ENCODE data around the gene CES2.

Gene CES2

GRCh38 chr16:66902648-66903543 is 32.4 kb upstream of the CES2 start:
- DNase-seq (ENCODE audit: low read depth): no peak

DNA sequence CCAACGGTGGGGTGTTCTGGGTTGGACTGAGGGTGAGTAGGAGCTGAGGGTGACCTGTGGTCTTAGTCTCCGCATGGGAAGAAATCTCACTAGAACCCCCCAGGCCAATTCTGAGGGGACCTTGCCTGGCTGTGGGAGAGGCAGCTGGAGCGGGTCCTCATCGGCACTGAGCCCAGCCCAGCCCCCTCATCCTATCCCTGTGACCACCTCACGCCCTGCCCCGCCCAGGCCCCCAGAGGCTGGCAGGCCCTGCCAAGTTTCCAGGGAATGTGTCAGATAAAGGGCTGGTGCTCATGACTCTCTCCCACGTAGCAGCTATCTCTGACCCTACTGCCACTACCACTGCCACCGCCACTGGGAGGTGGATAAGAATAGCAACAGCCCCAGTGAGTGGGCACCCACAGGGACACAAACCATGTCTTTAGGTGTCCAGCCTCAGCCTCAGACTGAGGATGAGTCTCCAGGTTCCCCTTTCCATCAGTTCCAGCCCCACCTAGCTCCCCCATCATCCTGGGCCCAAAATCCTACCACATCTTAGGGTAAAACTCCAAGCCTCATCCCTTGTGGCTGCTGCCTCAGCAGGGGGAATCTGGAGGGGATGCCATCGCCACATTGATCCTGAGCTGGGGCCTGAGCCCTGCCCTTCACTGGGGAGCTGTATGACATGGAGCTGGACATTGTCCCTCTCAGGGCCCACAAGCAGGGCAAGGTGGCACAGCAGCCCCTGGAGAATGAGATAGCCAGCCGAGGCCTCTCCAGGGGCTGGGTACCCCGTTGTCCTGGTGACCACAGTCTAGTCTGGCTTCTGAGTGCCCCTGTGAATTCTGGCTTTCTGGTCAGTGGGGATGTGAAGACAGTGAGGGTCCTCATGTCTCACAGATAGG is 31.5 kb upstream of the CES2 start:
- no peak for DNase-seq (ENCODE audit: low read depth)

DNA sequence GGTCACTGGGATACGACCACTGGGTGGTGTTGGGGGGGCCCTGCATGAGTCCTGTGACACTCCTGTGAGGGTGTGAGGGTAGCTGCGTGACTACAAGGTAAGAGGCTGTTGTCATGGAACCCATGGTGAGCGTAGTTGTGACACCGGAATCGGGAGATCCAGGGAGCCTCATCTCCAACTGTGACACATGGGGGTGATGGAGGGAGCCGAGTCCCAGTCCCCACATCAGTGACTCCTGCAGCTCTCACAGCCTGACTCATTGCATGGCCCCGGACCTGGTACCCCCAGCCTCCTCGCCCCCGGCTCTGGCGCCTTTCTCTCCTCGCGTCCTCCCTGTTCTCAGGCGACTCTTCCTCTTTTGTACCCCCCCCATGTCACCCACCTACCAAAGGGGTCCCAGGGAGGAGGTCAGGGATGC is 30.9 kb upstream of the CES2 start:
- no peak for DNase-seq (ENCODE audit: low read depth)

- DNase-seq (ENCODE audit: low read depth): peak; percentile 62
These were observed 30.3 kb upstream of the CES2 start for GRCh38 chr16:66904846-66905632.

GRCh38 chr16:66905633-66906539 is 29.4 kb upstream of the CES2 start:
- DNase-seq (ENCODE audit: low read depth): peak; percentile 43

DNA sequence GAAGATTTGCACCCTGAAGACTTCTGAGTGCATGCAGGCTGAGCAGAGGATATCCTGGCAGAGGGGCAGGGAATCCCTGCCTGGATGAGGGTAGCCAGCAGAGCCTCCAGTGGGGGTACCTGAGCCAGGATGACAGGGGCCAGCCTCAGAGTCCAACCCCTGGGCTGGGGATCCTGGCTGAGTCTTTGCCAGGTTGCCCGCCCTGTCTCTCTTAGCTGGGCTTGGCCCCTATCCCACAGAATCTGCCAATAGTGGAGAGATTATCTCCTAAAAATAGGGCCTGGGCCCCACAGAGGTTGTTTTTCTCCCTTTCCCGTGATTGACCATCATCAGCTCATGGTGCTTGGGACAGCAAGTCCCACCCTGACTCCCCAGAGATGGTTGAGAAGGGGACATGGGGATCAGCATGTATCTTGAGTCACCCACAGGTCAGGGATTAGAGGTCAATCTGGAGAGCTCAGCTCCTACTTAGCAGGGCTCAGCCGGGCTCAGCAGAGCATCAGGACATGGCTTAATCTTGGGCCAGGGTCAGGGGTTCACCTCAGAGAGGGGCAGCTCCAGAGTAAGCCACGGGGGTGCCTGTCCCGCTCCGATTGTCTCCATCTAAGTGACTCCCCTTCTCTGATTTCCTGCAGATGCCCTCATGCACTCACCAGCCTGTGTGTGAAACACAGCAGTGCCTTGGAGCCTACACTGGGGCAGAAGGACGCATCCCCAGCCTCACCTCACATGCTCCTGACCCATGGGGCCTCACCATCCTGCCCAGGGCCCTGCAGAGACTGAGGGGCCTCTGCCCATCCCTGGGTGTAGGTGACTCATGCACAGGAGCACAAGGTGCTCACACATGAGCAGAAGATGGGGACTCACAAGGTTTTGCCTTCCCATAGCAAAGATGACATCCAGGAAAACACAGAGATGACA is 28.1 kb upstream of the CES2 start:
- DNase-seq (ENCODE audit: low read depth): no peak

DNA sequence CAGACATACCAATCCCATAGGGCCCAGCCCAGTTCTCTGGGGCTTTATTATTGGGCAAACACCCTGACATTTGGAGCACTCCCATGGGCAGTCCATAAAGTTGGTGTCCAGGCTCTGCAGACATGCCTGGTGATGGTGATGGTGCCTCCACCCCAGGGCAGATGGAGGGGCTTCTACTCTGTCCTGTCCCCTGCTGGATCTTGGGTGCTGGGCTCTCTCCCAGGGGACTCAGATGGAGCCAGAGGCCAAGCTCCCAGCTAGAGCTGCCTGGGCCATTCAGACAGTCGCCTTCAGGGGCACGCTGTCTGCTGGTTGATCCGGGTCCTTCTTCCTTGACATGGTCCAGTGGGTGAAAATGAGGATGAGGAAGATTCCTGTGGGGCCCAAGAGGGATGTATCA is 27.2 kb upstream of the CES2 start:
- no peak for DNase-seq (ENCODE audit: low read depth)

GRCh38 chr16:66908762-66909559 is 26.4 kb upstream of the CES2 start:
- no peak for DNase-seq (ENCODE audit: low read depth)

DNA sequence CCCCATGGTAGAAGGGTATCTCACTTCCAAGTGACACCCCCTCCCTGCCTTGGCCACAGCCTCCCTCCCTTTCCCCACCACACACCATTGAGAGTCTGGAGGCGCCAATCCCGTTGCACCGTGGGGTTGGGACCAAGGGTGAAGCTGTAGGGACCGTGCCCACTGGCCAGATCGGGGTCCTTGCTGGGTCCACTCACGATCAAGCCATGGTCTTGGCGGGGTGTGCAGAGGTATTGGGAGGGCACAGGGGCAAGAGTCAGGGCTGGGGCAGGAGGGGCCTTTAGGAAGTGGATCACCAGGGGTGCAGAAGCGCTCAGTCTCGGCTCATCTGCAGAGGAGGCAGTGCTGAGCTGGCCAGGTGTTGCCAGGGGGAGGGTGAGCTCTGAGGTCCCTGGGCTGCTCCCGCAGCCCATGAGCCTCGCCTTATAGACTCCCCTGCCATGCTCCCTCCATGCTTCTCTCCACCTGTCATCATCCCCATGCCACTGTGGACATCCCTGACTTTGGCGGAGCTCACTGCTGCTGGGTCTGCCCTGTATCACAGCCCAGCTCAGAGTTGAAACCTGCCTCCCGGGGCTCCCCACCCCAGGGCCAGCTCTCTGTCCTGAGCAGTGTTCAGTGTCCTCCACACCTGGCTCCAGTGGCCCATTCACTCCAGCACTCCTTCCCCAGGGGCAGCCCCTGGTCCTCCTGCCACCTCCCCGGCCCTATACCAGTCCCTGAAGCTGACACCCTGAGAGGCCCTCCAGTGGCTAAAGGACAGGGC is 25.0 kb upstream of the CES2 start:
- DNase-seq (ENCODE audit: low read depth): no peak

GRCh38 chr16:66911112-66911511 is 24.2 kb upstream of the CES2 start:
- no peak for DNase-seq (ENCODE audit: low read depth)

- no peak for DNase-seq (ENCODE audit: low read depth)
These were observed 23.5 kb upstream of the CES2 start for GRCh38 chr16:66911801-66912200.

DNA sequence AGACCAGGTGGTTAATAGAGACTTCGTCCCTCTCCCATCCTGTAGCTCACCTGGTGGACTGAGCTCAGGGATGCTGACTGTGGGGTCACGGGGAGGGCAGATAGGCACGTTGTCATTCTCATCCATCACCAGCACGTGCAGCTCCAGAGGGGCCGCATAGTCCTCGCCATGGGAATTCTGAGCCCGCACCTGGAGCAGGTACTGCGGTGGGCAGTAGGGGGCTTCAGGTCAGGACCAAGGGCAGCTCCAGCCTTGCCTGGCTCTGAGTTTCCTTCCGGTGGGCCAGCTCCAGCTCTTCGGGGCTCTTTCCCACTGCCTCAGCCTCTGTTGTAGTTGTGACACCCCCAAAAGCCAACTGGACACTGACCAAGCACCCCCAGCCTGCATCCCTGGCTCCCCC is 22.2 kb upstream of the CES2 start:
- no peak for DNase-seq (ENCODE audit: low read depth)

DNA sequence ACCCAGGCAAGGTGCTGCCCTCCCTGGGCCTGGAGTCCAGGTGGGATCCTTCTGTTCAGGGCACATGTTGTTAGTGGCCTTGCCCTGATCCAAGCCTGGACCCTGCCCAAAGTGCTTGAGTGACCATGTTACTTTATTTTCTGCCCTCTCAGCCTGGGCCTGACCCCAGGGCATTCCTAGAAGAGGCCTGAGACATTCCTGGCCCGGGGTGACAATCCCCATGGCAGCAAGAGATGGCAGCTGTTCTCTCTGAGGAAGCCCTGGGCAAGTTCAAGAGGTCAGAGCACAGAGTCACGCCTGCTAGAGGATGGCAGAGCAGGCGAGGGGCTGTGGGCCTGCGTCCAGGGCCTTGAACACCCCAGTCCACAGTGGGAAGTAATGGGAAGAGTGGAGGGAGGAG is 21.6 kb upstream of the CES2 start:
- DNase-seq (ENCODE audit: low read depth): no peak

DNA sequence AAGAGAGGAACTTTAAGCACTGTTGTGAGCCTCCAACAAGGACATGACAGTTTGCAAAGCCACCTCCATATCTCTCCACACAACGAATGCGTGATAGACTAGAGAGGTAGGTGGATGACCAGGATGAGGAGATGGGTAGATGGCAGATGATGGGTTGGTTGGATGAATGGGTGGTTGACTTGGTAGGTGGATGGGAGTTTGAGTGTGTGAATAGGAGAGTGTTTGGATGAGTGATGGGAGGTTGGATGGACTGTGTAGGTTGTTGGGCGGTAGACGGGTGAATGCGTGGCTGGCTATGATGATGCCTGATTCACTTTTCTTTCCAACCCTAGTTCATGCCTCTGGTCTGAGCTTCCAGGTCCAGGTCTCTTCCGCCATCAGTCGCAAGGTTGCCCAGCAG is 20.8 kb upstream of the CES2 start:
- no peak for DNase-seq (ENCODE audit: low read depth)

- no peak for DNase-seq (ENCODE audit: low read depth)
These were observed 20.3 kb upstream of the CES2 start for GRCh38 chr16:66915041-66915440.

GRCh38 chr16:66916518-66916917 is 18.8 kb upstream of the CES2 start:
- no peak for DNase-seq (ENCODE audit: low read depth)

- no peak for DNase-seq (ENCODE audit: low read depth)
These were observed 17.6 kb upstream of the CES2 start for GRCh38 chr16:66917741-66918140.

GRCh38 chr16:66918355-66918754 is 17.0 kb upstream of the CES2 start:
- no peak for DNase-seq (ENCODE audit: low read depth)
